K562 (cell line): ENCODE data around the gene PPDPF. TPM values are rescaled to one million over a fixed set of nuclear protein-coding genes. Genes with fewer than 3 reads are reported as not detected.

Source experiments
- ATF2 ChIP-seq: sonication (generic); formaldehyde crosslinking; IDR thresholded peaks from 2 replicates; pipeline ENCODE4 v1.8.1; 2022; ENCODE audit warnings: missing genetic modification reagents
- BHLHE40 ChIP-seq: IDR thresholded peaks from 2 replicates; pipeline ENCODE4 v1.6.1; 2011; ENCODE audit warnings: low read length, improper control_type of control experiment
- GATAD2B ChIP-seq: fragments of 450-650 bp; IDR thresholded peaks from 2 replicates; pipeline ENCODE4 v1.6.1; 2017; ENCODE audit warnings: mild to moderate bottlenecking, borderline replicate concordance
- HIVEP1 ChIP-seq: fragments of 250-450 bp; sonication (Bioruptor Pico); IDR thresholded peaks from 2 replicates; pipeline ENCODE4 v1.4.0; 2020; ENCODE audit warnings: mild to moderate bottlenecking
- MYC ChIP-seq, 2 experiments: fragments of 250-450 bp in 1 of 2; sonication (Bioruptor Pico) in 1 of 2; IDR thresholded peaks; 2 replicates each; pipeline versions ENCODE4 v1.5.1 to v1.6.1; 2012 to 2021; ENCODE audit warnings: low read depth in 2 of 2, borderline replicate concordance in 1 of 2, improper control_type of control experiment in 1 of 2, low read length in 1 of 2, mild to moderate bottlenecking in 1 of 2, moderate library complexity in 1 of 2
- SUPT5H ChIP-seq: fragments of 450-650 bp; IDR thresholded peaks from 2 replicates; pipeline ENCODE4 v1.6.1; 2016
- TRIM28 ChIP-seq: fragments of 450-650 bp; IDR thresholded peaks from 2 replicates; pipeline ENCODE4 v1.6.1; 2017
- ZFX ChIP-seq: sonication (generic); formaldehyde crosslinking; IDR thresholded peaks from 2 replicates; pipeline ENCODE4 v1.8.0; 2022; ENCODE audit warnings: mild to moderate bottlenecking, missing genetic modification reagents, moderate library complexity
- ZNF274 ChIP-seq: IDR thresholded peaks from 2 replicates; pipeline ENCODE4 v1.6.1; 2011; ENCODE audit warnings: low read depth, mild to moderate bottlenecking, low read length, moderate library complexity, borderline replicate concordance
- ZNF436 ChIP-seq: fragments of 250-450, 450-650 bp; sonication (Bioruptor Pico); formaldehyde crosslinking; IDR thresholded peaks from 2 replicates; pipeline ENCODE4 v1.7.0; 2020; ENCODE audit warnings: mild to moderate bottlenecking
- polyA plus RNA-seq, 8 experiments: library from polyadenylated mRNA; depleted of rRNA in 4 of 8; stranded (reverse) in 5 of 8; unstranded in 3 of 8; fragments of >200 nt; fragmentation: Nextera tagmentation in 2 of 8; fragmentation: Illumina TruSeq in 1 of 8; extraction: Ambion mirVana in 2 of 8; extraction: Trizol in 1 of 8; gene quantifications; 2 replicates each; pipeline versions ENCODE4 v1.2.1 to v1.2.3, GENCODE V29; 2011 to 2014; ENCODE audit warnings: inconsistent platforms in 1 of 8, missing spikeins in 1 of 8
- total RNA-seq, 7 experiments: library from RNA; depleted of rRNA in 6 of 7; stranded (reverse); fragments of >200 nt in 6 of 7; fragmentation: Illumina TruSeq in 2 of 7; extraction: Trizol in 2 of 7; gene quantifications; 2 replicates each; pipeline versions ENCODE4 v1.2.1 to v1.2.3, GENCODE V29; 2011 to 2021; ENCODE audit warnings: low replicate concordance in 1 of 7
- TF ChIP-seq, protein P1 (sequence below): fragments of 450-650 bp; IDR thresholded peaks from 2 replicates; pipeline ENCODE4 v1.6.1; 2018; ENCODE audit not compliant: partially characterized antibody
- TF ChIP-seq, protein P2 (sequence below): fragments of 450-650 bp; IDR thresholded peaks from 2 replicates; pipeline ENCODE4 v1.6.1; 2016; ENCODE audit warnings: low read depth, mild to moderate bottlenecking, moderate library complexity
- TF ChIP-seq, protein P3 (sequence below), 2 experiments: fragments of 200-800 bp in 1 of 2; sonication (Bioruptor generic) in 1 of 2; sonication (generic) in 1 of 2; formaldehyde crosslinking in 1 of 2; IDR thresholded peaks in 1 of 2; conservative IDR thresholded peaks in 1 of 2; 2 replicates each; pipeline versions ENCODE4 v1.5.0 to v1.6.1; 2016 to 2020; ENCODE audit warnings: missing compliant biosample characterization in 1 of 2, missing genetic modification characterization in 1 of 2, missing genetic modification reagents in 1 of 2
- TF ChIP-seq, protein P4 (sequence below): sonication (generic); formaldehyde crosslinking; IDR thresholded peaks from 2 replicates; pipeline ENCODE4 v1.4.0; 2020; ENCODE audit warnings: mild to moderate bottlenecking, missing genetic modification reagents
- TF ChIP-seq, protein P5 (sequence below): fragments of 250-450 bp; sonication (Bioruptor Pico); IDR thresholded peaks from 2 replicates; pipeline ENCODE4 v1.4.0; 2020

The PPDPF gene
- total and polyA plus RNA-seq, 9 of the 15 experiments (the other 6 are each of a cell fraction or from before 2014, with no cell fraction given): 0.77 to 233 (median 10.5) TPM

DNA sequence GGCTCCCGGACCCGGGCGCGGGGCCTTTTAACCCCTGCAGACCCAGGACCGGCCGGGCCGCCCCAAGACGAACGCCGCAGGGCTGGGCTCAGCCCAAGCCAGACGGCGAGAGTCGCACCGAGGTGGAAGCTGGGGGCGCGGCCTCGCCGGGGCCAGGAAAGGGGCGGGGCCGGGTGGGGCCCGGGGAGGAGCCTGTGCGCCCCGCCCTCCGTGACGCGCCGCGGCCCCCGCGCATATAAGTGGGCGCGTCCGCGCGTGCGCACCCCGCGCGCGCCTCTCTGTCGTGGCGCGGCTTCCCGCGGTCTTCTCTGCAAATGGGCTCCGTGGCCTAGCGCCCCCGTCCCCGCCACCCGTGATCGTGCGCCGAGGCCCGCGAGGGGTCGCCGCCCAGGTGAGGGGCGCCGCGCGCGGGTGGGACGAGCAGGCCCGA lies at the start of gene PPDPF (continued):
- TF ChIP-seq, protein P1, sequence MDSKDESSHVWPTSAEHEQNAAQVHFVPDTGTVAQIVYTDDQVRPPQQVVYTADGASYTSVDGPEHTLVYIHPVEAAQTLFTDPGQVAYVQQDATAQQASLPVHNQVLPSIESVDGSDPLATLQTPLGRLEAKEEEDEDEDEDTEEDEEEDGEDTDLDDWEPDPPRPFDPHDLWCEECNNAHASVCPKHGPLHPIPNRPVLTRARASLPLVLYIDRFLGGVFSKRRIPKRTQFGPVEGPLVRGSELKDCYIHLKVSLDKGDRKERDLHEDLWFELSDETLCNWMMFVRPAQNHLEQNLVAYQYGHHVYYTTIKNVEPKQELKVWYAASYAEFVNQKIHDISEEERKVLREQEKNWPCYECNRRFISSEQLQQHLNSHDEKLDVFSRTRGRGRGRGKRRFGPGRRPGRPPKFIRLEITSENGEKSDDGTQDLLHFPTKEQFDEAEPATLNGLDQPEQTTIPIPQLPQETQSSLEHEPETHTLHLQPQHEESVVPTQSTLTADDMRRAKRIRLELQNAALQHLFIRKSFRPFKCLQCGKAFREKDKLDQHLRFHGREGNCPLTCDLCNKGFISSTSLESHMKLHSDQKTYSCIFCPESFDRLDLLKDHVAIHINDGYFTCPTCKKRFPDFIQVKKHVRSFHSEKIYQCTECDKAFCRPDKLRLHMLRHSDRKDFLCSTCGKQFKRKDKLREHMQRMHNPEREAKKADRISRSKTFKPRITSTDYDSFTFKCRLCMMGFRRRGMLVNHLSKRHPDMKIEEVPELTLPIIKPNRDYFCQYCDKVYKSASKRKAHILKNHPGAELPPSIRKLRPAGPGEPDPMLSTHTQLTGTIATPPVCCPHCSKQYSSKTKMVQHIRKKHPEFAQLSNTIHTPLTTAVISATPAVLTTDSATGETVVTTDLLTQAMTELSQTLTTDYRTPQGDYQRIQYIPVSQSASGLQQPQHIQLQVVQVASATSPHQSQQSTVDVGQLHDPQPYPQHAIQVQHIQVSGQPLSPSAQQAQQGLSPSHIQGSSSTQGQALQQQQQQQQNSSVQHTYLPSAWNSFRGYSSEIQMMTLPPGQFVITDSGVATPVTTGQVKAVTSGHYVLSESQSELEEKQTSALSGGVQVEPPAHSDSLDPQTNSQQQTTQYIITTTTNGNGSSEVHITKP: peak; percentile 73
- no peak; the same call in 1 of the 2 replicates for TF ChIP-seq GATAD2B
- no peak for TF ChIP-seq HIVEP1 (CRISPR knock-in tag)
- no peak for TF ChIP-seq ZNF274
- TF ChIP-seq, protein P2, sequence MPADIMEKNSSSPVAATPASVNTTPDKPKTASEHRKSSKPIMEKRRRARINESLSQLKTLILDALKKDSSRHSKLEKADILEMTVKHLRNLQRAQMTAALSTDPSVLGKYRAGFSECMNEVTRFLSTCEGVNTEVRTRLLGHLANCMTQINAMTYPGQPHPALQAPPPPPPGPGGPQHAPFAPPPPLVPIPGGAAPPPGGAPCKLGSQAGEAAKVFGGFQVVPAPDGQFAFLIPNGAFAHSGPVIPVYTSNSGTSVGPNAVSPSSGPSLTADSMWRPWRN: no peak
- TF ChIP-seq, protein P3, sequence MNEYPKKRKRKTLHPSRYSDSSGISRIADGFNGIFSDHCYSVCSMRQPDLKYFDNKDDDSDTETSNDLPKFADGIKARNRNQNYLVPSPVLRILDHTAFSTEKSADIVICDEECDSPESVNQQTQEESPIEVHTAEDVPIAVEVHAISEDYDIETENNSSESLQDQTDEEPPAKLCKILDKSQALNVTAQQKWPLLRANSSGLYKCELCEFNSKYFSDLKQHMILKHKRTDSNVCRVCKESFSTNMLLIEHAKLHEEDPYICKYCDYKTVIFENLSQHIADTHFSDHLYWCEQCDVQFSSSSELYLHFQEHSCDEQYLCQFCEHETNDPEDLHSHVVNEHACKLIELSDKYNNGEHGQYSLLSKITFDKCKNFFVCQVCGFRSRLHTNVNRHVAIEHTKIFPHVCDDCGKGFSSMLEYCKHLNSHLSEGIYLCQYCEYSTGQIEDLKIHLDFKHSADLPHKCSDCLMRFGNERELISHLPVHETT (CRISPR knock-in tag; conservative IDR thresholded peaks at IDR 0.05 in 1 of 2, IDR thresholded peaks at IDR 0.05 in 1 of 2): peak in 1 of 2 experiments; percentile 67; a peak in 1 of 4 replicates
- no peak for TF ChIP-seq ATF2 (CRISPR knock-in tag)
- TF ChIP-seq BHLHE40: peak; percentile 44
- TF ChIP-seq SUPT5H: peak; percentile 70
- TF ChIP-seq MYC (IDR thresholded peaks at IDR 0.05; ENCODE audit: low read depth, low read length): no peak
- no peak for TF ChIP-seq MYC (CRISPR knock-in tag; IDR thresholded peaks at IDR 0.05; ENCODE audit: borderline replicate concordance, low read depth)
- TF ChIP-seq, protein P4, sequence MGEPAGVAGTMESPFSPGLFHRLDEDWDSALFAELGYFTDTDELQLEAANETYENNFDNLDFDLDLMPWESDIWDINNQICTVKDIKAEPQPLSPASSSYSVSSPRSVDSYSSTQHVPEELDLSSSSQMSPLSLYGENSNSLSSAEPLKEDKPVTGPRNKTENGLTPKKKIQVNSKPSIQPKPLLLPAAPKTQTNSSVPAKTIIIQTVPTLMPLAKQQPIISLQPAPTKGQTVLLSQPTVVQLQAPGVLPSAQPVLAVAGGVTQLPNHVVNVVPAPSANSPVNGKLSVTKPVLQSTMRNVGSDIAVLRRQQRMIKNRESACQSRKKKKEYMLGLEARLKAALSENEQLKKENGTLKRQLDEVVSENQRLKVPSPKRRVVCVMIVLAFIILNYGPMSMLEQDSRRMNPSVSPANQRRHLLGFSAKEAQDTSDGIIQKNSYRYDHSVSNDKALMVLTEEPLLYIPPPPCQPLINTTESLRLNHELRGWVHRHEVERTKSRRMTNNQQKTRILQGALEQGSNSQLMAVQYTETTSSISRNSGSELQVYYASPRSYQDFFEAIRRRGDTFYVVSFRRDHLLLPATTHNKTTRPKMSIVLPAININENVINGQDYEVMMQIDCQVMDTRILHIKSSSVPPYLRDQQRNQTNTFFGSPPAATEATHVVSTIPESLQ (CRISPR knock-in tag): no peak
- TF ChIP-seq TRIM28: no peak
- TF ChIP-seq, protein P5, sequence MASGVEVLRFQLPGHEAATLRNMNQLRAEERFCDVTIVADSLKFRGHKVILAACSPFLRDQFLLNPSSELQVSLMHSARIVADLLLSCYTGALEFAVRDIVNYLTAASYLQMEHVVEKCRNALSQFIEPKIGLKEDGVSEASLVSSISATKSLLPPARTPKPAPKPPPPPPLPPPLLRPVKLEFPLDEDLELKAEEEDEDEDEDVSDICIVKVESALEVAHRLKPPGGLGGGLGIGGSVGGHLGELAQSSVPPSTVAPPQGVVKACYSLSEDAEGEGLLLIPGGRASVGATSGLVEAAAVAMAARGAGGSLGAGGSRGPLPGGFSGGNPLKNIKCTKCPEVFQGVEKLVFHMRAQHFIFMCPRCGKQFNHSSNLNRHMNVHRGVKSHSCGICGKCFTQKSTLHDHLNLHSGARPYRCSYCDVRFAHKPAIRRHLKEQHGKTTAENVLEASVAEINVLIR: 0 out of 2 replicates have a peak, but pooled peaks have one; percentile 41
- TF ChIP-seq ZNF436 (CRISPR knock-in tag): no peak
- peak; percentile 73 for TF ChIP-seq ZFX (CRISPR knock-in tag)
